Posterior vena cava (tissue), 2 donors: ENCODE measurements around the gene CRIM1. TPM values are rescaled to one million over a fixed set of nuclear protein-coding genes. Genes with fewer than 3 reads are reported as not detected.
"Not testable (repeated sequence)": the region's sequence is repeated elsewhere in the genome, so short reads cannot be mapped to it uniquely, and the experiment has no call there.

Experiments used
- DNase-seq: peaks from one replicate; pipeline ENCODE4 v3.0.0-alpha.2; 2020; ENCODE audit warnings: low spot score
- intact Hi-C, 2 donors: fragments of 100-400 bp; cut with DNase I; formaldehyde crosslinking; loops; one replicate each; pipeline versions ENCODE4 v1.14.1 to v1.14.2; 2022 to 2023
- long read RNA-seq, 2 donors: library from polyadenylated mRNA; unstranded; transcript quantifications; one replicate each; pipeline ENCODE4 v2.0.0, GENCODE V29; 2020 to 2021
- total RNA-seq, 2 donors: library from RNA; stranded (reverse); fragmentation: NEBNext Ultra II Directional; extraction: Animal tissue kit (Norgen Biotek cat#: 25700); gene quantifications; one replicate each; pipeline ENCODE4 v1.2.1, GENCODE V29; 2021
- donor health status: DM: yes; HTN: yes; CAD: no.
- donor health status: DM: yes; HTN: yes; CAD: no.

Gene CRIM1, protein sequence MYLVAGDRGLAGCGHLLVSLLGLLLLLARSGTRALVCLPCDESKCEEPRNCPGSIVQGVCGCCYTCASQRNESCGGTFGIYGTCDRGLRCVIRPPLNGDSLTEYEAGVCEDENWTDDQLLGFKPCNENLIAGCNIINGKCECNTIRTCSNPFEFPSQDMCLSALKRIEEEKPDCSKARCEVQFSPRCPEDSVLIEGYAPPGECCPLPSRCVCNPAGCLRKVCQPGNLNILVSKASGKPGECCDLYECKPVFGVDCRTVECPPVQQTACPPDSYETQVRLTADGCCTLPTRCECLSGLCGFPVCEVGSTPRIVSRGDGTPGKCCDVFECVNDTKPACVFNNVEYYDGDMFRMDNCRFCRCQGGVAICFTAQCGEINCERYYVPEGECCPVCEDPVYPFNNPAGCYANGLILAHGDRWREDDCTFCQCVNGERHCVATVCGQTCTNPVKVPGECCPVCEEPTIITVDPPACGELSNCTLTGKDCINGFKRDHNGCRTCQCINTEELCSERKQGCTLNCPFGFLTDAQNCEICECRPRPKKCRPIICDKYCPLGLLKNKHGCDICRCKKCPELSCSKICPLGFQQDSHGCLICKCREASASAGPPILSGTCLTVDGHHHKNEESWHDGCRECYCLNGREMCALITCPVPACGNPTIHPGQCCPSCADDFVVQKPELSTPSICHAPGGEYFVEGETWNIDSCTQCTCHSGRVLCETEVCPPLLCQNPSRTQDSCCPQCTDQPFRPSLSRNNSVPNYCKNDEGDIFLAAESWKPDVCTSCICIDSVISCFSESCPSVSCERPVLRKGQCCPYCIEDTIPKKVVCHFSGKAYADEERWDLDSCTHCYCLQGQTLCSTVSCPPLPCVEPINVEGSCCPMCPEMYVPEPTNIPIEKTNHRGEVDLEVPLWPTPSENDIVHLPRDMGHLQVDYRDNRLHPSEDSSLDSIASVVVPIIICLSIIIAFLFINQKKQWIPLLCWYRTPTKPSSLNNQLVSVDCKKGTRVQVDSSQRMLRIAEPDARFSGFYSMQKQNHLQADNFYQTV
- 100 to 1,000 TPM; 103 to 143 TPM for total RNA-seq
- long read RNA-seq, donor 1, partial matches to known transcripts = 6 of 16 reads
- long read RNA-seq, donor 1, other reads (novel, unspliced or antisense) = 10 of 16 reads
- long read RNA-seq, donor 2, partial matches to known transcripts = 1 of 10 reads
- long read RNA-seq, donor 2, other reads (novel, unspliced or antisense) = 9 of 10 reads

DNA sequence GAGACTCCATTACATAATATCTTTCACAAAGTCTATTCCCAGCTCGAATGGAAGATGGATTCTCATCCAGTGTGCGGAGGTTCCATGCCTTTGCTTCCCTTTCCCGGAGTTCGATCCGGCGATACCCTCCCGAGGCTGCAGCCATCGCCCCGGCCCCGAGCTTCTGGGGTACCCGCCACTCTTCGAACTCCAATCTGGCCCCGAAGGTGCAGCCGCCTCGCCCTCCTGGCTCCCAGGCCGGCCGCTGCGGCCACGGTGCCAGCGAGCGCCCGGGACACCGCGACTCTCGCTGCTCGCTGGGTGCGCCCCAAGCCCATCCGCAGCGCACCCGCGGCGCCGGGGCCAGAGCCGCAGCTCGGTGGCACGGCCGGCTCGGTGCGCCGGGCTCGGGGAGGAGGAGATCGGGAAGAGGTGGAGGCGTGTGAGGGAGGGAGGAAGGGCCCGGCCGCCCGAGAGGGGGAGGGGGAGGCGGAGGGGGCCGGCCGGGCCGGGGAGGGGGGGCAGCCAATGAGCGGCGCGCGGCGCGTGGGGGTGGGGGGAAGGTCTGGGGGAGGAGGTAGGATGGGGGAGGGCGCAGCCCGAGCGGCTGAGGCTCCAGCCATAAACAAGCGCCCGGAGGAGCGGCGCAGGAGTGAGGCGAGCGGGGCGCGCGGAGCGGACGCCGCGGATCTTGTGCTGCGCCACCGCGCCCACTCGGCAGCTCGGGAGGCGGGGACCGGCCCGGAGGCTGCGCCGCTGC is at the start of gene CRIM1:
Gene CRIM1 (plus strand): TSS at position 628 of the 739 bp plus-strand sequence. CDS start 515 bp downstream, outside the sequence.
- peak; percentile 95 for DNase-seq
- intact Hi-C loops = loop anchor here in 1 of 2 donors (10.0 kb wide), 1 partner anchor 99 kb away; no protein-coding TSS in a partner anchor

DNA sequence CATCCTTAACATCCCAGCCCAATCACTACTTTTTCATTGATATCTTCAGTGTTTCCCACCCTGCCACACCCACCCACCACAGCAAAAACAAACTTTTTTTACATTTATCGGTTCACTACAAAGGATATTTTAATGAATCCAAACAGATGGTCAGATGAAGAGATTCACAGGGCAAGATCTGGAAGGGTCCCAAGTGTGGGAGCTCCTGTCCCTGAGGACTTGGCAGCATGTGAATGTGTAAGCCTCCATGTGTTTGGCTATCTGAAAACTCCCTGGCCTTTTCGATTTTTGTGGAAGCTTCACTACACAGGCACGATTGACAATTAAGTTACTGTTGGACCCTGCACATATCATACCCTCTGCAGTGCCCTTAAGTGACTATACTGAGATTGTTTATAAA is 48.1 kb upstream of the CRIM1 start:
- DNase-seq = no peak
- intact Hi-C loops = no loop called here

DNA sequence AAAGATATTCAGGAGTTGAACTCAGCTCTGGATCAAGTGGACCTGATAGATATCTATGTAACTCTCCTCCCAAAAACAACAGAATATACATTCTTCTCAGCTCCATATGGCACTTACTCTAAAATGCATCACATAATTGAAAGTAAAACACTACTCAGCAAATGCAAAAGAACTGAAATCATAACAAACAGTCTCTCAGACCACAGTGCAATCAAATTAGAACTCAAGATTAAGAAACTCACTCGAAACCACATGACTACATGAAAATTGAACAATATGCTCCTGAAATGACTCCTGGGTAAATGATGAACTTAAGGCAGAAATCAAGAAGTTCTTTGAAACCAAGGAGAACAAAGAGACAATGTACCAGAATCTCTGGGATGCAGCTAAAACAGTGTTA is 45.1 kb upstream of the CRIM1 start:
- not testable (repeated sequence) for DNase-seq

DNA sequence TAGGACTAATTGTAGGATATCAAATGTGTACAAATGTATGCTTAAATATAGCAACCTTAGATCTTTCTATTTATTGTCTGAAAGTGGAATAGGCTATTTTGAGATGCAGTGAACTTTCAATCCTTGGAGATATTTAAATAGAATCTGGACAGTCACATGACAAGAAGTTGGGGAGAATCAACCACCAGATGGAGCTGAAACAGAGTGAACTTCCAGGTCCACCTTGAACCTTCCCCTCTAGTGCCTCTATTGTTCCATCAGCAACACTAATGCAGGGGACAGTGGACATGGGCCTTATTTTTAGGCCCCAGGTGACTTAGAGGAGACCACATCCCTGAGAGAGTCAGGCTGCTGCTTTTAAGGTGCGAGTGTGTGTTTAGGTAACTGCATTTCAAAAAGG is 37.0 kb upstream of the CRIM1 start:
- intact Hi-C loops = no loop called here

More for the DNA sequence above, 45.1 kb upstream of the CRIM1 start:
- intact Hi-C loops = not testable (repeated sequence)

DNA sequence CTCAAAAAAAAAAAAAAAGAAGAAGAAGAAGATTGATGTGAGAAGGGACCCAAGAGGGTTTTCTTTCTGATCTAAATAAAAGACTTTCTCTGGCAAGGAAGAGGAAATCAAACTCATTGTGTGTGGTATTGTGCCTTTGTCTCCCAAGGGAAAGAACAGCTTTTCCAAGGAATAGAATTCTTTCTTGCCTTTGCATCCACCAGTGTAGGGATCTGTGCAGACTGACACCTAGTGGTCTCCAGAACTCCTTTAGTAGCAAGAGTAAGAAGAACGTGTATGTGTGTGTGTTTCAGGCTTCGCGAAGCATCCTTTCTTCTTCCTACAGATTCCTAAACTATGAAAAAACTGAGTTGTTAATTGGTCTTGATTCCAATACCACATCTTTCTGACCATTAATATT is 33.5 kb upstream of the CRIM1 start:
- DNase-seq = no peak
- intact Hi-C loops = no loop called here

More for the DNA sequence above, 37.0 kb upstream of the CRIM1 start:
- DNase-seq = no peak

DNA sequence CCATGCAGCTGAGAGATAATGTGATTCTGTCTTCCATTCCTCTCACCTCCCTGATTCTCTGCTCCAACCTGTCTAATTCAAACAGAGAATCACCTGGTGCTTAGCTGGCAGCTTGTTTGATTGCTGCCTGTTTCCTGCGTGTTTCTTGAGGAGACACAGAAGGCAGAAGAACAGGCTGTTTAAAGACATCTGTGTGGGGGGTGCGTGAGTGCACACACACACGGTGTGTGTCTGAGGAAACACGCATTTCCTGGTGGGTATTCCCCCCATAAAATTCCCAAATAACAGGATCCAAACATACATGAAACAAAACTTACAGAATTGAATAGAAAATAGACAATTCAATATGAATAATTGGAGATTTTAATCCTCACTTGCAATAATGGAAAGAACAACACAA is 29.3 kb upstream of the CRIM1 start:
- no peak for DNase-seq
- intact Hi-C loops = no loop called here

DNA sequence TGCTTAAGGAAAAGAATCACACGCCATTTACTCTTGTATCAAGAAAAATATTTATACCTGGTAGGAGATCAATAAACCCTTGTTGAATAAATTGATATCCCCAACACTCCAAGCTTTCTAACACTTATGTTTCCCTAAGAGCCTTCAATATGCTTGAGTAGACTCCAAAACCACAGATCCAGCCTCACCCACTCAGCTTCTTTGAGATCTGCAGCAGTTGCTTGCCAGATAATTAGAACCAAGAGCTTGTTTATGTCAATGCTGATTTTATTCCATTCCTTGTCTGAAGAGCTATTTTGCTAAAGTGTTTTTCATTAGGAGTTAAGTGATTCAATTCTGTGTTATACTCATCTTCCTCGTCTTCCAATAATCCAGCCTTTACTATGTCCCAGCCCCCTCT is 26.3 kb upstream of the CRIM1 start:
- no peak for DNase-seq
- intact Hi-C loops = no loop called here

DNA sequence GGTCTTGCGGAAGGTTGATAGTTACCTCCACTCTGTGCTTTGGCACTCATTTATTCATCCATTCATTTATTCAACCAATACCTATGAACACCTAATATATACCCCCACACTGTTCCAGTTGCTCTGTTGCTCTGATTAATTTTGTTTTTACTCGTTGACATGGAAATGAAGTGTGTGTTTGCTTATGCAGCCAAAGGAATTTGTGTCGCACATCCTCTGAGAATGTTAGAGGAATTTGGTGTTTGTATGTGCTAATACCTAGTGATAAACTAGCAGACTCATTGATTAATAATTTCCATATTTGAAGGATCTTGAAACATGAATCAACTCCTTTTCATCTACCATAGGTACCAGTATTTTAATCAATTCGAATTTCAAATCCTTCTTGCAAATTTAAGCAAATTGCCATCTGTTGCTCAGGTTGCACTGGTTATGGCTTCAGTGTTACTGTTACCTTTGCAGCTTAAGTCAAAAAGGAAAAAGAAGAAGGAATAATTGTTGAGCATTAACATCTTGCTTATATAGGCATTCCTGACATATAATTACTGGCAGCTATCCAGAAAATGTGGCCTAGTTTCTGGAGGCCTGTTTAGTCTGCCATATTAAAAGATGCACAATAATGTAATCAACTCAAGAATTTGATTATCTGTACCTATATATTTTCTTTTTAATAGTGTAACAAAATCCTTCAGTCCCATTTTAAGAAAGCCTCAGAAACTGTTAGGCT is 25.7 kb upstream of the CRIM1 start:
- intact Hi-C loops = no loop called here

DNA sequence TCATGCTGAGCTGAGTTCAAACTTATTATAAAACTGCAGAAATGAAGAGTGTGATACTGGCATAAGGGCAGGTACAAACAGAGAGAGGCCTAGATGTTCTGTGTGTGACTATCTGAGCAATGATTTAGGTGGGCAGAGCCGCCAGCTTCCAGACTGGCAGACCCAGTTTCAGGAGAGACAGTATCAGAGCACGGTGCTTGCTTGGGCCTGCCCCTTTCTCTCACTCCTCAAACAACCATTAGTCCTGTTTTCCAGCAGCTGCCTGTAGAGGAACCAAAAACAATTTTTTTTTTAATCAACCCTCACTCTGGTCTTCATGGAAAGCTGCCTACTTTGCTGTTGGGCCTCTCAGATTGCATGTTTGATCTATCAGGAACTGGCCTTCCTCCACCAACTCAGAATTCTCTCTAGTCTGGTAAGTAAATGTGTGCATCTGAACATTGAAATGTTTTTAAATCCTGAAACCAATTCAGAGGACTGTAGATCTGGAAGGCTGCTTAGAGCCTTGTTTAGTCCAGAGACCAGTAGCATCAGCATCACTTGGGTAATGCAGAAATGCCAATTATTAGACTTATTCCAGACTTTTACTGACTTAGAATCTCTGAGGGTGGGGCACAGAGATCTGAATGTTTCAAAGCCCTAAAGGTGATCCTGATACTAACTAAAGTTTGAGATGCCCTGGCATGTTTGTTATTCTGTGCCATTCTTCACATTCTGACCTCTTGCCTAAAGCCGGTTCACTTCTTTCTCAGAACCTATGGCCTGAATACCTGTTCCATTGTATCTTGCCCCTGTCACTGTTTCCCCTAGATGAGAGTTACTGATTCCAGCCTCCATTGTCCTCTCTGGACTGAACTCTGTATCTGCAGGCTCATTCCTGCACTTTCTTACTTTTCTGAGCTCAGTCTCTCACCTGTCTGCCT is 24.8 kb upstream of the CRIM1 start:
- DNase-seq = no peak
- intact Hi-C loops = no loop called here

More for the DNA sequence above, 25.7 kb upstream of the CRIM1 start:
- no peak for DNase-seq

DNA sequence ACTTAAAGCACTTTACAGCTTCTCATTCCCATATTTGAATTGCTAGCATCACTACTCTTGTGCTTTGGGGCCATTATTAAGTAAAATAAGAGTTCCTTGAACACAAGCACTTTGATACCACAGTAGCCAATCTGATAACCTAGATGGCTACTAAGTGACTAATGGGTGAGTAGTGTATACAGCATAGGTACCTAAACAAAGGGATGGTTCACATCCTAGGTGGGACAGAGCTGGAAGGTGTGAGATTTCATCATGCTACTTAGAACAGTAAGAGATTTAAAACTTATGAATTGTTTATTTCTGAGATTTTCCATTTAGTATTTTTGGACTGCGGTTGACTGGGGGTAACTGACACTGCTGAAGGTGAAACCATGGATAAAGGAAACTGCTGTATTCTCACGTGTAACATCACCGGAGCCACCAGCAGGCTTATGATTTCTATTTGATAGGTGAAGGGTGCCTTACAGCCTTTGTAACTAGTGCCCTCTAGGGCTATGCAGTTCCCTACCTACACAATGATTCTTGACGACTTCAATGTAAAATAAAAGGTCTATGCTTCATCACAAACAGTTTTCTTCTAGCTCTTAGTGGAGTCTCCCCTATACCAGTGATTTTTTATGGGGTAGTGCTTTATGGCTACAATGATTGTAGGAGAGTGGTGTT is 22.1 kb upstream of the CRIM1 start:
- intact Hi-C loops = no loop called here
- no peak for DNase-seq

DNA sequence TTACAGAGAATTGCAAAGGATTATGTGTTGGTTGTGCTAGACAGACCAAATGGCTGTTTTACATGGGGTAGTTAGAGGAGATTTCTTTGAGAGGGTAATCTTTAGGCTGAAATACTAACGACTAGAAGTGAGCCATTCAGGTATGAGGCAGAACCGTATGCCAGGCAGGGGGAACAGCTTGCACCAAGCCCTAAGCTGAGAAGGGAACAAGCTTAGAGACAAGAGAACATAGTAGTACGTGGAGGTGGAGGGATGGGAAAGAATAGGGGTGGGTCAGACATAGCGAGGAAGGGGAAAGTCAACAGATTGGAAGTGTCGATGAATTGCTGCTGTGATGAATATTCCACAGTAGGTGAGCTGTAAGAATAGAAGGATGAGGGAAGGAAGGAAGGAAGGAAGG is 20.0 kb upstream of the CRIM1 start:
- no peak for DNase-seq
- intact Hi-C loops = no loop called here

DNA sequence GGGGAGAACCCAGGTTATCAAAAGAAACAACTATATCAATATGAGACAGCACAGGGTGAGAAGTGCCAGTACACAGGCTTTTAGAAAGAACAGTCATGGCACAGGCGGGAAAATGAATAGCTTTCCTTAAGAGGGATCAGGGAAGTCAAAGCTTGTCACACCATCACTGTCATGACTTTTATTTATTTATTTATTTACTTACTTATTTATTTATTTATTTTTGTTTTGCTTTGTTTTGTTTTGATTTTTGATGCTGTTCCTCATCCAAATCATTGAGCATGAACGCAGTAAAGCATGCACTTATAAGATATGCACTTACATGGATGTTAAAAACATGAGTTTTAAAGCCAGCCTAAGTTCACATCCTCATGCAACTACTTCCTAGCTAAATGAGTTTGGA is 19.3 kb upstream of the CRIM1 start:
- DNase-seq = no peak
- intact Hi-C loops = no loop called here

DNA sequence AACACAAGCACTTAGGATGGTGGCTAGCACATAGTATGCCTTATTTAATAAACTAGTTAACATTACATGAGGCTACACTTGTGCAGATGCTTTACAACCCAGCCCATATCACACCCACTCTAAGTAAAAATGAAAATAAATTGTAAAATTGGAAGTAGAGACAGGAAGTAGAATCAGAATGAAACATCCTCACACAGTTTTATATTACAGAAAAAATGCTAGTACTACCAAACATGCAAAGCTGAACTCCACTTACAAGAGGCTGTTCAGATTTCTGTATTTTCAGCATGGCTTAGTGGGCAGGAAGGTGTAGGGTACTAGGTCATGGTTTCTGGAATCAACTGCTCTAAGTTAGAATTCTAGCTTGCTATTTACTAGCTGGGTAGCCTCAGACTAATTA is 18.2 kb upstream of the CRIM1 start:
- intact Hi-C loops = no loop called here
- DNase-seq = no peak

DNA sequence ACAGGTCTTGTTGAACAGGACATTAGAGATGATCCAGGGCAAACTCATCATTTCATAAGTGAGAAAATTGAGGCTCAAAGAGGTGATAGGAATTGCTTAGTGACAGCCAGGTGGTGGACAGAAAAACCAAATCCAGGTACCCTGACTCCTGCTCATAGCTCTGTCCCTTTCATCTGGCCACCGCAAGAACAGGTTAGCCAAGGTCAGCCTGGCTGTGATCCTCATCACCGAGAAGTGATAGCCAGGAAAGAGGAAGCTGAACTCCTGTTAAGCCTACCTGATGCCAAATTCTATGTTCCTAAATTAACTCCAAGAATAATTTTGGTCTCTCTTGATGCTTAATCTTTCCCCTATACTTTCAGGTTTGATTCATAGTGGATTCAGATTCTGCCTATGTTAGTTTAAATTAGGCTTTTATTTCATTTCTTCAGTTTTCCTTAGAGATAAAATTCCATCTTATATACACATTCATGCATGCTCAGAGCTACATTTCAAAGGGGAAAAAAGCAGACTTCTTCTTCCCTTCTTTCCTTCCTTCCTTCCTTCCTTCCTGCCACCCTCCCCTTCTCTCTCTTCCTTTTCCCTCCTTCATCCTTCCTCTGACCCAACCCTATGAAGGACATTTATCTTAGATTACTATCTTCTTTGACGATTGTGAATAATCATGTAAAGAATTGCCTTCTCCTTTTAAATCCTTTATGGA is 17.3 kb upstream of the CRIM1 start:
- DNase-seq = no peak
- intact Hi-C loops = no loop called here

DNA sequence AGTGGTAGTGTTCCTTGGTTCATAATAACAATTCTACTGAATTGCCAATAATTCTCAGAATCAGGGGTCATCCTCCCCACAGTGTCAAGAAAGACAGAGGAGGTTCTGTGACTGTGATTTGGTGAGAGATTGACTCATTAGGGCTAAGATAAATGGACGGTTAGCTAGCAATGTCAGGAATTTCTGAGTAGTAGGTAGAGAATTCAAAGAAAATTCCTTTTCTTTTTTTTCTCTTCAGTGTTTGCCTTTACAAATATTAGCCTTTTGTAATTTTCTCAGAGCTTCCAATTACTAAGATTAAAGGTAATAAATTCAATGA is 16.8 kb upstream of the CRIM1 start:
- intact Hi-C loops = no loop called here
- no peak for DNase-seq

DNA sequence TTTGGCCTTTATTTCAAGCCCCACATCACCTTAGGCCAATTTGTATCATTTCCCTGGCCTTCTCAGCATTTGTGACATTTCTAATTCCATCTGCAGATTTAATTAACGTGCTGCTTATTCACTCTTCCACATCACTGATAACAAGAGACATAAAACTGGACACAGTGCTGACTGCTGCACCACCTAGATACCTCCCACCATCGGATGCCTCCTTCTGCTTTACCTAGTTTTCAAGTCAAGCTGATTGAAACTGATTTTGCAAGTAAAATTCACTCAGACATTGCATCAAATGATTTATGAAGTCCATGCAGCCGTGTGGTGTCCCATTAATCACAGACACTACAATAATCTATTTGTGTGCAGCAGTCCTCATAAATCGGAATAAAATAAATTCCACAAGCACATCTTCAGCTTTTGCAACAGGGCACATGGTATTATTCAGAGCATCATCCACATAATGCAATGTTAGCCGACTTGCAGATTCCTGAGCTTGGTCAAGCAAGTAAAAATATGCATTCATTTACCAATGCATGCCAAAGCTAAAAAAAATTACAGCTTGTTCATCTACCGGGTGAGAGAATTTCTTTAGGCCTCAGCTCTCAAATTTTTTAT is 15.9 kb upstream of the CRIM1 start:
- intact Hi-C loops = no loop called here

More for the DNA sequence above, 15.9 kb upstream of the CRIM1 start:
- DNase-seq = no peak
